ENCODE data around the gene PLIN4.

PLIN4 gene

GRCh38 chr19:4471403-4472173, 46.7 kb downstream of the PLIN4 start:
- Histone ChIP-seq H3K18ac (ENCODE audit: low read length) (peak overlapping the region; percentile 13), H3K27ac (replicated peaks; ENCODE audit: low read length) (peak overlapping the region; percentile 83), H2BK12ac (ENCODE audit: low read length) (no peak overlapping the region), H2BK5ac (ENCODE audit: low read length) (no peak overlapping the region), H3K9me3 (replicated peaks in 1 of 2; ENCODE audit: control insufficient read depth in 2 of 2, insufficient read depth in 1 of 2, low read depth in 1 of 2, low read length in 2 of 2) (no peaks in the 10 kb centered on the region), H3K4me2 (ENCODE audit: insufficient read depth, low read length, poor library complexity, severe bottlenecking) (peak overlapping the region; percentile 81), H3K9ac (ENCODE audit: low read depth, low read length, poor library complexity) (no peak overlapping the region), H4K8ac (ENCODE audit: low read depth, low read length) (no peak overlapping the region), H3K36me3 (replicated peaks in 1 of 2; ENCODE audit: control insufficient read depth in 2 of 2, insufficient read depth in 2 of 2, low read length in 2 of 2) (peaks cover 8 to 13% of the 10 kb centered on the region in 2 donors), H4K91ac (ENCODE audit: low read depth, low read length, poor library complexity) (no peak overlapping the region), H2AFZ (ENCODE audit: low read length) (peak overlapping the region; percentile 84), H2AK5ac (ENCODE audit: low read depth, low read length) (no peak overlapping the region), H3K27me3 (ENCODE audit: control insufficient read depth in 3 of 3, insufficient read depth in 3 of 3, low read depth in 1 of 3, low read length in 3 of 3) (no peaks in the 10 kb centered on the region), H3K14ac (ENCODE audit: low read length) (no peak overlapping the region), H2BK120ac (ENCODE audit: low read depth, low read length) (no peak overlapping the region), H3K4me3 (ENCODE audit: low read length in 2 of 2) (peak overlapping the region; percentile 77 to 84), H3K23ac (ENCODE audit: low read depth, low read length, poor library complexity) (no peak overlapping the region), H3K4ac (ENCODE audit: low read length) (no peak overlapping the region), H2BK15ac (ENCODE audit: low read length) (no peak overlapping the region), H3K79me1 (ENCODE audit: low read depth, low read length) (peaks cover 16% of the 10 kb centered on the region), H3K4me1 (ENCODE audit: control insufficient read depth in 2 of 2, insufficient read depth in 1 of 2, low read depth in 1 of 2, low read length in 2 of 2) (peaks cover 8 to 10% of the 10 kb centered on the region in 2 donors)
- DNase-seq (ENCODE audit: low spot score) = peak; percentile 100
- WGBS, 2 donors (ENCODE audit: extremely low coverage in 2 of 2, insufficient read length in 2 of 2, insufficient replicate concordance in 1 of 2) = no CpG with 5 or more reads among the region's 33 CpGs

DNA sequence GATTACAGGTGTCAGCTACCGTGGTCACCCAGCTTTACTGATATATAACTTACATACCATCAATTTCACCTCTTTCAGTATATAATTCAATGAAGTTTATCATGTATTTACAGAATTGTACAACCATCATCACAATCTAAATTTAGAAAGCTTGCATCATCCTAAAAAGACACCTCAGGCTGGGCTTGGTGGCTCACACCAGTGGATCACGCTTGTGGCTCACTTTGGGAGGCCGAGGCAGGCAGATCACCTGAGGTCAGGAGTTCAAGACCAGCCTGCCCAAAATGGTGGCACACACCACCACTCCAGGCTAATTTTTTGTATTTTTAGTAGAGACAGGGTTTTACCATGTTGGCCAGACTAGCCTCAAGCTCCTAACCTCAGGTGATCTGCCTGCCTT, 50.5 kb downstream of the PLIN4 start:
- Histone ChIP-seq H3K79me1 (ENCODE audit: low read depth, low read length) (peaks cover 2% of the 10 kb centered on the region), H3K4ac (ENCODE audit: low read length) (no peak overlapping the region), H4K91ac (ENCODE audit: low read depth, low read length, poor library complexity) (no peak overlapping the region), H2AK5ac (ENCODE audit: low read depth, low read length) (no peak overlapping the region), H2BK15ac (ENCODE audit: low read length) (no peak overlapping the region), H2AFZ (ENCODE audit: low read length) (no peak overlapping the region), H2BK5ac (ENCODE audit: low read length) (no peak overlapping the region), H3K4me1 (ENCODE audit: control insufficient read depth in 2 of 2, insufficient read depth in 1 of 2, low read depth in 1 of 2, low read length in 2 of 2) (no peaks in the 10 kb centered on the region), H4K8ac (ENCODE audit: low read depth, low read length) (no peak overlapping the region), H2BK12ac (ENCODE audit: low read length) (no peak overlapping the region), H3K14ac (ENCODE audit: low read length) (no peak overlapping the region), H3K4me3 (ENCODE audit: low read length in 2 of 2) (no peak overlapping the region), H3K36me3 (replicated peaks in 1 of 2; ENCODE audit: control insufficient read depth in 2 of 2, insufficient read depth in 2 of 2, low read length in 2 of 2) (no peaks in the 10 kb centered on the region), H2BK120ac (ENCODE audit: low read depth, low read length) (no peak overlapping the region), H3K23ac (ENCODE audit: low read depth, low read length, poor library complexity) (no peak overlapping the region), H3K4me2 (ENCODE audit: insufficient read depth, low read length, poor library complexity, severe bottlenecking) (no peak overlapping the region), H3K9ac (ENCODE audit: low read depth, low read length, poor library complexity) (no peak overlapping the region), H3K27ac (replicated peaks; ENCODE audit: low read length) (no peak overlapping the region), H3K18ac (ENCODE audit: low read length) (no peak overlapping the region), H3K9me3 (replicated peaks in 1 of 2; ENCODE audit: control insufficient read depth in 2 of 2, insufficient read depth in 1 of 2, low read depth in 1 of 2, low read length in 2 of 2) (no peaks in the 10 kb centered on the region), H3K27me3 (ENCODE audit: control insufficient read depth in 3 of 3, insufficient read depth in 3 of 3, low read depth in 1 of 3, low read length in 3 of 3) (no peaks in the 10 kb centered on the region)
- DNase-seq (ENCODE audit: low spot score) = no peak
- no CpG with 5 or more reads among the region's 3 CpGs for WGBS, 2 donors (ENCODE audit: extremely low coverage in 2 of 2, insufficient read length in 2 of 2, insufficient replicate concordance in 1 of 2)

GRCh38 chr19:4464815-4465581, 53.3 kb downstream of the PLIN4 start:
- no peak overlapping the region for H2BK12ac ChIP-seq (ENCODE audit: low read length)
- no peak overlapping the region for H2BK5ac ChIP-seq (ENCODE audit: low read length)
- no peak overlapping the region for H3K18ac ChIP-seq (ENCODE audit: low read length)
- H2AK5ac ChIP-seq (ENCODE audit: low read depth, low read length) = no peak overlapping the region
- H2BK120ac ChIP-seq (ENCODE audit: low read depth, low read length) = no peak overlapping the region
- H3K9me3 ChIP-seq (replicated peaks in 1 of 2; ENCODE audit: control insufficient read depth in 2 of 2, insufficient read depth in 1 of 2, low read depth in 1 of 2, low read length in 2 of 2) = no peaks in the 10 kb centered on the region
- no peak overlapping the region for H4K8ac ChIP-seq (ENCODE audit: low read depth, low read length)
- no peak overlapping the region for H3K4me3 ChIP-seq (ENCODE audit: low read length in 2 of 2)
- no peak for DNase-seq (ENCODE audit: low spot score)
- no peaks in the 10 kb centered on the region for H3K4me1 ChIP-seq (ENCODE audit: control insufficient read depth in 2 of 2, insufficient read depth in 1 of 2, low read depth in 1 of 2, low read length in 2 of 2)
- H3K27ac ChIP-seq (replicated peaks; ENCODE audit: low read length) = no peak overlapping the region
- no CpG with 5 or more reads among the region's 8 CpGs for whole genome bisulfite sequencing, 2 donors (ENCODE audit: extremely low coverage in 2 of 2, insufficient read length in 2 of 2, insufficient replicate concordance in 1 of 2)
- no peak overlapping the region for H2AFZ ChIP-seq (ENCODE audit: low read length)
- H4K91ac ChIP-seq (ENCODE audit: low read depth, low read length, poor library complexity) = no peak overlapping the region
- no peak overlapping the region for H2BK15ac ChIP-seq (ENCODE audit: low read length)
- H3K14ac ChIP-seq (ENCODE audit: low read length) = no peak overlapping the region
- H3K4ac ChIP-seq (ENCODE audit: low read length) = no peak overlapping the region
- no peak overlapping the region for H3K9ac ChIP-seq (ENCODE audit: low read depth, low read length, poor library complexity)
- no peak overlapping the region for H3K23ac ChIP-seq (ENCODE audit: low read depth, low read length, poor library complexity)
- H3K79me1 ChIP-seq (ENCODE audit: low read depth, low read length) = no peaks in the 10 kb centered on the region
- H3K36me3 ChIP-seq (replicated peaks in 1 of 2; ENCODE audit: control insufficient read depth in 2 of 2, insufficient read depth in 2 of 2, low read length in 2 of 2) = no peaks in the 10 kb centered on the region
- no peaks in the 10 kb centered on the region for H3K27me3 ChIP-seq (ENCODE audit: control insufficient read depth in 3 of 3, insufficient read depth in 3 of 3, low read depth in 1 of 3, low read length in 3 of 3)
- H3K4me2 ChIP-seq (ENCODE audit: insufficient read depth, low read length, poor library complexity, severe bottlenecking) = no peak overlapping the region

Measured in neuronal stem cell (in vitro differentiated cells).